T-helper 1 cell (primary cell): Measurements from ENCODE around the gene CDH4.

Experiments used
- DNase-seq, 5 donors: peaks; one replicate each; pipeline ENCODE4 v3.0.0-alpha.2; 2012 to 2020

Gene CDH4

GRCh38 chr20:61303217-61303616 is 51.2 kb downstream of the CDH4 start:
- no peak for DNase-seq

- no peak for DNase-seq
Observed at GRCh38 chr20:61303675-61304074, 51.6 kb downstream of the CDH4 start.

GRCh38 chr20:61304750-61305149 is 52.7 kb downstream of the CDH4 start:
- no peak for DNase-seq

GRCh38 chr20:61306937-61307475 is 54.9 kb downstream of the CDH4 start:
- DNase-seq: no peak

- DNase-seq: no peak
Observed at GRCh38 chr20:61307686-61308476, 55.8 kb downstream of the CDH4 start.

- DNase-seq: no peak
Observed at GRCh38 chr20:61308477-61308774, 56.4 kb downstream of the CDH4 start.

GRCh38 chr20:61310954-61311353 is 58.9 kb downstream of the CDH4 start:
- no peak for DNase-seq

GRCh38 chr20:61311656-61312387 is 59.8 kb downstream of the CDH4 start:
- no peak for DNase-seq

- no peak for DNase-seq
Observed at GRCh38 chr20:61312925-61313324, 60.9 kb downstream of the CDH4 start.

GRCh38 chr20:61313396-61313795 is 61.3 kb downstream of the CDH4 start:
- DNase-seq: no peak

- DNase-seq: no peak
Observed at GRCh38 chr20:61314326-61315010, 62.4 kb downstream of the CDH4 start.

GRCh38 chr20:61315319-61315718 is 63.3 kb downstream of the CDH4 start:
- DNase-seq: no peak

GRCh38 chr20:61316346-61316745 is 64.3 kb downstream of the CDH4 start:
- DNase-seq: no peak

GRCh38 chr20:61317966-61318530 is 66.0 kb downstream of the CDH4 start:
- DNase-seq: no peak

- no peak for DNase-seq
Observed at GRCh38 chr20:61320691-61321425, 68.8 kb downstream of the CDH4 start.

- DNase-seq: no peak
Observed at GRCh38 chr20:61321481-61321880, 69.4 kb downstream of the CDH4 start.

- DNase-seq: no peak
Observed at GRCh38 chr20:61322151-61322865, 70.2 kb downstream of the CDH4 start.

GRCh38 chr20:61324906-61325305 is 72.8 kb downstream of the CDH4 start:
- no peak for DNase-seq

- DNase-seq: no peak
Observed at GRCh38 chr20:61325718-61326117, 73.7 kb downstream of the CDH4 start.

- DNase-seq: peak in 3 of 5 donors; percentile 1 to 14 (median 13)
Observed at GRCh38 chr20:61328911-61329558, 77.0 kb downstream of the CDH4 start.

GRCh38 chr20:61330441-61330840 is 78.4 kb downstream of the CDH4 start:
- no peak for DNase-seq
